HG03139 (cell line): ENCODE data around the gene PACS1.
"Not testable (repeated sequence)": the region's sequence is repeated elsewhere in the genome, so short reads cannot be mapped to it uniquely, and the experiment has no call there.

Experiments used
- ATAC-seq: cut with Tn5 transposase; IDR thresholded peaks from one replicate; pipeline ENCODE4 v1.9.1; 2021; ENCODE audit not compliant: unreplicated experiment

PACS1 gene

DNA sequence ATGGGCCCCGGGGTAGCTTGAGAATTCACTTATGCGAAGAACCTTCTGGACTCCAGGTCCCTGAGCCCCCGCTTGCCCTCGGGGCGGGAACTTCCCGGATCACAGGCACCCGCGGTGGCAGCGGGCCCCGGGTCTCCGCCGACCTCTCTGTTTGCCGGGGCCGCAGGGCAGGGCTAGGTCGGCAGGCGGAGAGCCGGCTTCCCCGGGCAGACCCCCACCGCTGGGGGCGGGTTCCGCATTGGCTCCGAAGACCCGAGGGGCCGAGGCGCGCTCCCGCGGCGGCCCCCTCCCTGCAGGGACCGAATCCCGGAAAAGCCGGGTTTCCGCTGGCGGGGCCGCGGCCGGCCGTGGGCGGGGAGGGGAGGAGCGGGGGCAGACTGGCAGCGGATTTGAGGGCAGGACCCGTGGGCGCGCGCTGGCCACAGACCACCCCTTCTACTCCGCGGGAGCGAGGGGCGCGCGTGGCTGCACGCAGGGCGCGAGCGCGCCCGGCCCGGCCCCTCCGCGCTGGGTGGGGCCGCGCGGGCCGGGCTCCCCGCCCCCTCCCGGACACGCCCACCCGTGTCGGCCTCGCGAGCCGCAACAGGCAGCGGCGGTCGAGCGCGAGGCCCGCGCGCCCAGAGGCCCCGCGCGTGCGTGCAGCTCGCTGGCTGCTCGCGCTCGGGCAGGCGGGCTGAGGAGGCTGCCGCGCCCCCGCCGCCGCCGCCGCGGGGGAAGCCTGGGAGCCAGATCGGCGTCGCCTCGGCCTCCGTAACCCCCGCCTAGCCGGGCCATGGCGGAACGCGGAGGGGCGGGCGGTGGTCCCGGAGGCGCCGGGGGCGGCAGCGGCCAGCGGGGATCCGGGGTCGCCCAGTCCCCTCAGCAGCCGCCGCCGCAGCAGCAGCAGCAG is at the start of gene PACS1:
Gene PACS1, plus strand, starts transcription at position 558 of the 889 bp plus-strand sequence. Its CDS starts 215 bp downstream, at position 773.
- ATAC-seq = peak; percentile 47

DNA sequence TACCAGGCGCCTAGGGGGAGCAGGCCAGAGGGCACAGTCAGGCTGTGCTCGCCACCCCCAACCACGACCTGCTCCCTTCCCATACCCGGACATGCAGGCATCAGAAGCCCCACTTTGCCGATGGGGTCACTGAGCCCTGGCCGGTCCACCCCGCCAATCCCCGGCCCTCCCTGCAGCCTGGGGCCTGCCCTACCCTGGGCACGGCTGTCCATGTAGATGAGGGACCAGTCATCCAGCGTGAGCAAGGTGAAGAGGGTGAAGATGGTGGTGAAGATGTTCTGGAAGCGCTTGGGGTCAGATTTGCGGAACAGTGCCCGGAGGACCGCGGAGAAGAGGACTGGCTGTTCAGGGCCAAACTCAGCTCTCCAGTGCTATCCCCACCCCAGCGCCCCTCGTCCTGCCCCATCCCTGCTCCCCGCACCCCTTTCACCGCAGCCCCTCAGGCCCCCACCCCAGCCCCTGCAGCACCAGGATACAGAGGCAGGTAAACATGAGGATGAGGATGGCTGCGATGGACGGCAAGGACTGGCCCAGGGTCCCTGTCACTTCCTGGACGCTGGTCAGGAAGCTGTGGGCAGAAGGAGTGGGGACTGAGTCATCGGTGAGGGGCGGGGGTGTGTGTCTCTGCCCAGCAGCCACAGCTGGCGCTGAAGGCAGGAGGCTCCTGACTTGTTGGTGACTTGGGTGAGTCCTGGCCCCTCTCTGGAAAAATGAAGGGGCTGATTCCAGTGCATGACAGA is 49.3 kb upstream of the PACS1 start:
- no peak for ATAC-seq

DNA sequence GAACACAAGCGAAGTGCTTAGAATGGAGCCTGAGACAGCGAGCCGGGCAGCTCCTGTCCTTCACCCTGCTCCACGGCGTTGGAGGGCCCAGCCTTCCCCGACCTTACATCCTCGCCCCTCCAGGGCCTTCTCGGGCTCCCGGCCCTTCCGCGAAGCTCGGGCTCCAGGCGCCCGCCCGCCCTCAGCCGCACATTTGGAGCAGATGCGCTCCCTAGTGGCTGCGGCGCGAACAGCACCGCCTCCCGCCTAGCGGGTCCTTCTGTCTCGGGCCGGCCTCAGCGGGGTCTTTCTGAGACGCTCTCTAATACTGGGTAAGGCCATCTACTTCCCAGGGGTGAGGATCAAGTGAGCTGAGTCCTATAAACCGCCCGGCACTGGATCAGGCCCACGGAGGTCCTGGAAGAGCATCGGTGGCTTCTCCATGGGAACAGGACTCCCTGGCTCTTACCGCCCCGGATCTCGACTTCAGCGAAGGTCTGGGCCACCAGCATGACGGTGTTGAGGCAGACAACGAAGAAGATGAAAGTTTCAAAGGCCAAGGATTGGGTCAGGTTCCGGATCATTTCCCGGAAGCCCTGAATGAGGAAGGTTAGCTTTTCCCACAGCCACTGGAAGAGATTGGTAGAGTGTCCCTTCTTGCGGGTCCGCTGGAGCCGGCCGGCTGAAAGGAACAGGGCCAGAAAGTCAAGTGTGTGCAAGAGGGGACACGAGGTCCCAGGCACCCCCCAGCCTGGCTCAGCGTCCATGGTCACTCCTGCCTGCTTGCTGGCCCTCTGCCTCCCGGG is 47.5 kb upstream of the PACS1 start:
- ATAC-seq = no peak

DNA sequence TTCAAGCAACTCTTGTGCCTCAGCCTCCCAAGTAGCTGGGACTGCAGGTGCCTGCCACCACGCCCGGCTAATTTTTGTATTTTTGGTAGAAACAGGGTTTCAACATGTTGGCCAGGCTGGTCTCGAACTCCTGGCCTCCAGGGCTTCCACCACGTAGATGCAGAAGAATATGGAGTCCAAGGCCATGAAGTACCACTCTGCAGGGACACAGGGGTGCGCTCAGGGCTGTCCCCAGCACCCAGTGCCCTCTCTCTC is 47.0 kb upstream of the PACS1 start:
- not testable (repeated sequence) for ATAC-seq

DNA sequence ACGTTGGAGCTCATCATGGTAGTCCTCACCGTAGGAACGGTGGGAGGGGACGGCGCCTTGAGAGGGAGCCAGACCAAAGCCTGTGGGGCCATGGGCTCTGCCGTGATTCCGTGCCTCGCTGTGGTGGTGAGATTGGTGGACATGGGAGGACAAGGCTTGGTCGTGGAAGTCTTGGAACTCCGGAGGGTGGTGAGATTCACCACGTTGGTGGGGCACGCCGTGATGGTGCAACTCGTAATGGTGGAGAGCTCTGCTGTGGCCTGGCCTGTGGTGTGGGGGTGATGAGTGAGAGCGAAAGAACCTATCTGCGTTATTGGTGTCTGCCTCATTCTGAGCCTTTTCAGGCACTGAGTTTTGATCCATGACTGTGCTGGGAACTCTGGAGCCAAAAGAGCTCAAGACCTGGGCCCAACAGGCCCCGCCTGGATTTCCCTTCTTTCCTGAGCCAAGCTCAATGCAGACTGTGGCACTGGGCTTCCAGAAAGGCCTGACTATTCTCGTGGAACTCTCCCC is 44.0 kb upstream of the PACS1 start, which contains the start of gene CATSPER1:
Gene CATSPER1, minus strand, starts transcription at position 463 of the 513 bp plus-strand sequence. Its CDS starts 100 bp downstream, at position 363.
- ATAC-seq = no peak

DNA sequence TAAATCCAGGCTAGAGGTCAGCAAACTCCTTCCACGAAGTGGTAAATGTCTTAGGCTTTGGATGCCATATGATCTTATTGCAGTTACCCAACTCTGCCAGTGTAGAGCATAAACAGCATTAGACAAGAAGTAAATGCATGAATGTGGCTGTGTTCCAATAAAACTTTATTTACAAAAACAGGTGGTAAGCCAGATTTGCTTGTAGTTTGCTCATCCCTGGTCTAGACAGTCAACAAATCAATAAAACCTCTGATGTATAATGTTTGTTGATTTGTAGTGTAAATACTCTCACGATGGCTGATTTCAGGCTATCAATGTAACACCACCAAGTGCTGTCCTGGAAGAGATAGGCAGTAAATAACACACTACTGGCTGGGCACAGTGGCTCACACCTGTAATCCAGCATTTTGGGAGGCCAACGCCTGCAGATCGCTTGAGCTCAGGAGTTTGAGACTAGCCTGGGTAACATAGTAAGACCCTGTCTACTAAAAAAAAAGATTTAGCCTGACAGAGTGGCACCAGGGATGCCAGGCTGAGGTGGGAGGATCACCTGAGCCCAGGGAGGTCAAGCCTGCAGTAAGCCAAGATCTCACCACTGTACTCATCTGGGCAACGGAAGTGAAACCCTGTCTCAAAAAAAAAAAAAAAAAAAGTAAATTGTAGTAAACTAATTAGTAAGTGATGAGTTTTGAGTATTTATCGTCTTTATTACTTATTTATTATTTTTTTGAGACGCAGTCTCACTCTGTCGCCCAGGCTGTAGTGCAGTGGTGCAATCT is 36.9 kb upstream of the PACS1 start:
- no peak for ATAC-seq

DNA sequence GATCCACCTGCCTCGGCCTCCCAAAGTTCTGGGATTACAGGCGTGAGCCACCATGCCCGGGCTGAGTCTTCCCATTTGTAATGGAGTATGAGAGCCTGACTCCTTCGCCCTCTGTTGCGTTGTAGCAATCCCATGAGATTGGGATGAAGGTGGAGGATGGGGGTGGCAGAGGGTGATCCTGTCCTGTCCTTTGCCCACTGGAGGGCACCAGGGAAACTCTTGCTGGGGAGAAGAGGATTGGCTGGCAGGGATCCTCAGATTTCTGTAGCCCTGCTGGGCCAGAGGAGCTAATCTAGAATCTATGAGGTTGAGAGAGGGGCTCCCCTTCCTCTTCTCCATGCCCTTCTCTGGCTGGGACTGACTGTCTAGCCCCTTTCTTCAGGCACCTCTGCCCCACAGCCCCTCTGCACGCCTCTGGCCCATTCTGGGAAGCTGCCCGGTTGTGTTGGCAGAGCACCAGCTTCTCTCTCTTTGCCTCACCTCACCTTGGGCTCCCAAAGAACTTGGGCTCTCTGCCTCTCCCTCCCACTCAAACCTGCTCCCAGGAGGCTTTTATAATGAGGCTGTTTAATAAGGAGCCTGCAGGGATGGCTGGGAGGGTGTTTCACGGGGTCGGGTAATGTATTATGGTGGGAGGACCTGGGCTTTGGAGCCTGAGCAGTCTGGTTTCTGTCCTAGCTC is 34.3 kb upstream of the PACS1 start:
- no peak for ATAC-seq

DNA sequence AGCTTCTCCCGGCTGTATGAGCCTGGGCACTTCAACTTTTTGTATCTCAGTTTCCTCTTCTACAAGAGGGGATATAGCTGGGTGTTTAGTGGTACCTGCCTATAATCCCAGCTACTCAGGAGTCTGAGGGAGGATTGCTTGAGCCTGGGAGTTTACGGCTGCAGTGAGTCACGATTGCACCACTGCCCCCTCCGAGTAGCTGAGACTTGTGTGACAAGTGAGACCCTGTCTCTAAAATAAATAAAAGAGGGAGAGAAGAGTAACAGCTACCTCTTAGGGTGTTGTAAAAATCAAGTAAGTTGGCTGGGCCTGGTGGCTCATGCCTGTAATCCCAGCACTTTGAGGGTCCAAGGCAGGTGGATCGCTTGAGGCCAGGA is 33.8 kb upstream of the PACS1 start:
- no peak for ATAC-seq

DNA sequence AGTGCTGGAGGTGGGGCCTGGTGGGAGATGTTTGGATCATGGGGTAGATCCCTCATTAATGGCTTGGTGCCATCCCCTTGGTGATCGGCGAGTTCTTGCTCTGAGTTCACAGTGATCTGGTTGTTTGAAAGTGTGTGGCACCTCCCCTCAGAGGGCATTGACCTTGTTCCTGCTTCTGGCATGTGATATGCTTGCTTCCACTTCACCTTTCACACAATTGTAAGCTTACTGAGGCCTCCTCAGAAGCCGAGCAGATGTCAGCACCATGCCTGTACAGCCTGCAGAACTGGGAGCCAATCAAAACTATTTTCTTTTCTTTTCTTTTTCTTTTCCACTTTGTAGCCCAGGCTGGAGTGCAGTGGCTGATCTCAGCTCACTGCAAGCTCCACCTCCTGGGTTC is 32.7 kb upstream of the PACS1 start:
- ATAC-seq = no peak

DNA sequence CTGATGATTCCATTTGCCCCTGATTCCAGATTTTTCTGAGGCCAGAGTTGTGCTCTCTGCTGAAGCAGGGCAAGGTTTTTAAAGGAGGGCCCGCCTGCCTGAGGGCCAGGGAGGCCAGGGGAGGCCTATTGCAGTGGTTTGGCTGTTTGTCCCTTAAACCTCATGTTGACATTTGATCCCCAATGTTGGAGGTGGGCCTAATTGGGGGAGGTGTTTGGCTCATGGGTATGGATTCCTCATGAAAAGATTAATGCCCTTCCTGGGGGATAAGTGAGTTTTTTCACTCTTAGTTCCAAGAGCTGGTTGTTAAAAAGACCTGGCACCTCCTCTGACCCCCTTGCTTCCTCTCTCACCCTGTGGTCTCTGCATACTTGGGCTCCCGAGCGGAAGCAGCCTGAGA is 30.3 kb upstream of the PACS1 start:
- no peak for ATAC-seq

DNA sequence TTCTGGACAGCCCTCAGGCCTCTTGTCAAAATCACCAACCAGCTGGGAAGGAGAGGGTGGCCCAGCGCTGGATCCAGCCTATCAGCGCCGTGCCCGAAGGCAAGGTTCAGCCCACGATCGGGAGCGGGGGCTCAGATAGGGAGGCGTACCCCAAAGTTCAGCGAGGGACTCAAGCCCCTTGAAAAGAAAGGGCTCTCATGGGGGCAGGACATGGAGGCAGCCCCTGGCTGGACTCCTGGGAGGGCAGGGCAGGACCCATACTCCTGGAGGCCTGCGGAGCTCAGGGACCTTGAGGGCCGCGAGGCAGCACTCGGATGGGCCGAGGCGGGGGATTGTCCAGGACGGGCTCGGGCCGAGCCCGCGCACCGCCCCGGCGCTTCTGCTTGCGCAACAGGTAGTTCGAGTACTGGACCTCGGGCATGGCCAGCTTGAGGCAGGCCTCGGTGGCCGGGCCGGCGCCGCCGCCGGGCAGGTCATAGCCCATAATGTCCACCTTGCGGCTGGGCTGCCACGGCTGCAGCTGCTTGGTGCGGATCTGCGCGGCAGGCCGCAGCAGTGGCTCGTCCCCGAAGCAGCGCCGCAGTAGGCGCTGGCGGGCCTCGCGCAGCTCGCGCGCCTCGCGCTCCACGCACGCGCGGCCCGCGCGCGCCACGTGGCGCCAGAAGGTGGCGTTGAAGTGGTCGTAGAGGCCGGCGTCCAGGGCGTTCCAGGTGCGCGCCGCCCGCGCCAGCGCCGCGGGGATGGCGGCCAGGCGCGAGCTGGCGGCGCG is 27.7 kb upstream of the PACS1 start:
- ATAC-seq = no peak

DNA sequence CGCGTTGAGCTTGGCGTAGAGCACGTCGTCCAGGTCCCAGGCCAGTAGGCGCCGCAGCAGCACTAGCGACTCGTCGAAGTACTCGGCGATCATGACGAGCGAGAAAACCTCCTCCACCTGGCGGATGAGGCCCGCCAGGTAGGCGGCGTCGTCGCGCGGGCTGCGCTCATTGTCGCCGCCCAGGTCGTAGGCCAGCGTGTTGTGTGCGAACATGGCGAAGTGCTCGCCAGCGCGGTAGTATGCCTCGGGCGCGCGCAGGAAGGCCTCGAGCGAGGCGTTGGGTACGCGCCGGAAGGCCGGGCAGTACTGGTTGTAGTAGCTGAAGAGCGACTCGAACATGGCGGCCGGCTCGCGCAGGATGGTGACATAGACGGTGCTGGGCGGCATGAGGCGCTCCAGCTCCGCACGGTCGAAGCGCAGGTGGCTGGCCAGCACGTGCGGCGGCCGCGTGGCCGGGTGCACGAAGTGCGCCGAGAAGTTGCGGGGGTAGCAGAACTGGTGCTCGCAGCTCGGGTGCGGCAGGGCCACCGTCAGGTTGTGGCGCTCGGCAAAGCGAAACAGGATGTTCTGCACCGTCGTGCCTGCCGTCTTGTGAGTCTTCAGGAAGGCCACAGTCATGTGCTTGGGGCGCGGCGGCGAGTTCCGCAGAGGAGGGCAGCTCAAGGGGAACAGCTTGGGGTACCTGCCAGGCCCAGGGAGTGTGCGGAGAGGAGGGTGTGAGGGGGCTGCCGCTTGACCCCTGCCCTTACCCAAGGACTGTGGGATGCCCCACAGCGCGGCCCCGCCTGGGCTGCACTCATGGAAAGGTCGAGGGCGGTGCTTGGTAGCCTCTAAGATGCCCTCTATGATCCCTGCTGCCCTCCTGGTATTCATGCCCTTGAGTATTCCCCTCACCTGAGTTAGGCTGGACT is 26.8 kb upstream of the PACS1 start:
- ATAC-seq = no peak

DNA sequence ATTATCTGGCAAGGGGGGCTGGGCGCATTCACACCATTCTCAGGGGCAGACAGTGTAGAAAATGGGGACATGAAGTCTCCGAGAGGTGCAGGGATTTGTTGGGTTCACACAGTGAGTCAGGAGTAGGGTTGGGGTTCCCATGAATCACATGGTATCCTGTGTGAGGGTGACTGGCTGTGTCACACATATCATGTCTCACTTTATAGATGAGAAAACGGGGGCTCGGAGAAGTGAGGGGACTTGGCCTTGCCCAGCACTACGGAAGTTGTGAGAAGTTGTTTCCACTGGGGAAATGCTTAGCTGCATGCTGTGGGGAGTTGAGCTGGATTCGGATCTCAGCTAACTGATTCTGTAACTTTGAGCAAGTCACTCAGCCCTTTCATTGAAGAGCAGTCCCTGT is 25.3 kb upstream of the PACS1 start:
- no peak for ATAC-seq

DNA sequence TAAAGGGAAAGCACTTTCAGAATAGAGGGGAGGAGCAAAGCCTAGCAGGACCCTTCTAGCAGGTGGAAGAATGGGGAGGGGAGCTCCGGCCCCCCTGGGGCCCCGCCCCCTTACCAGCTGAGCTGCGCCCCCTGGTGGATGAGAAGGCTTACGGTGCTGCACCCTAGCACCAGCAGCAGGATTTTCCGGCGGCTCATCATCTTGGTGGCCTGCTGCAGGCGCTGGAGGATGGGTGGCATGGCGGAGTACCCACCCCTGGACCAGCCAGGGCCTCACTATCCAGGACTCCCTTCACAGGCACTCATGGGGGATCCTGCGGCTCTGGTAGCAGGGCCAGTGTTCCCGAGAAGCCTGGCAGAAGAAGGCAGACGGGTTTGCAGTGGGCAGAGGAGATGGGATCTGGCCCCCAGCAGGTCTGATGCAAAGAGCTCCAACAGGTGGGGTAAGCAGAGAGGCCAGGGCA is 24.9 kb upstream of the PACS1 start:
- no peak for ATAC-seq

DNA sequence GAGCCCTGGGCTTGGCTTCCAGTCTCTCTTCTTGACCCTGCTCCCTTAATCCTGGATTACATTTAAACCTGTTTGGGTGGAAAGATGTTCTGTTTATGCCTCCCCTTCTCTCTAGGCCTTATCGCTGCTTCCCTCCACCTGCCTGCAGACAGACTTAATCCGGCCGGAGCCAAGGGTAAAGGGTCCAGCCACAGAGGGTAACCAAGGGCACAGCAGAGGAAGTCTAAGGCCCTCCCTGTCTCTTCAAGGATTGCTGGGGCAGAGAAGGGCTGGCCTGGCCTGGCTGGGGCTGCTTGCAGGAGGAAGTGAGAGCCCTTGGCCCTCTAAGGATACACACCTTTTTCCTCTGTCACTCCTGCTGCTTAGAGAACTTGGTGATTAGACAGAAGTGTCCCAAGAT is 23.2 kb upstream of the PACS1 start:
- ATAC-seq = no peak

DNA sequence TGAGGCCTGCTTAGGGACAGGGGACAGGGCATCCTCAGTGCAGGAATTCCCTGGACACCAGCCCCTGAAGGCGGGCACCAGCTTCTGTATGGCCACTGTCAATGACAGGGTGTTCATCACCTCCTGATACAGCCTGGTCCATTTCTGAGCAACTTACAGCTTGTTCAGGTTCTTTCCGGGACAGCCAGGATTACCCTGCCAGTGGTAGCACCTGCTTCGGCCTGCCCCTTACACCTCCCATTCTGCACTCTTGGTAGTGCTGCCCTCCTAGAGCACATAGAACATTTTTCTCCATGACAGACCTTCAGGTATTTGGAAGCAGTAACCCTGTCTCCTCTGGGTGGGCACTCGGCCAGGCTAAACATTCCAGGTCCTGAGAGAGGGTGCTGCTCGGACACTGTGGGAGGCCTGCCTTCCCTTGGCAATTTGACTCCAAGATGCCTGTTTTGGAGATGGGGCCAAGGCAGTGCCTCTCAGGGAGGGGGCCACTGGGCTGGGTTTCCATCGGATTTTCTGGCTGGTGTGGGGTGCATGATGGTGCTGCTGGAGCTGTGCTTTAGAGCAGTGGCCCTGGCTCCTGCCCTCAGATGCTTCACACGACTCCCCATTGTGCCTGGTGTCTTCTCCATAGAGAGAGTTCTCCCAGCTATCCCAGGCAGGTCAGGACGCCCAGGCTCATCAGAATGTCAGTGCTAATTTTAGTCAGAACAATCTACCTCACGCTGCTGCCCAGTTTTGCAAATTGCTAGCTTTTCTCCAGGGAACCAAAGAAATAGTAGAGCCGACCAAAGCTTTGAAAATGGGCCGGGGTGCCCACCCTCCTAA is 22.3 kb upstream of the PACS1 start:
- ATAC-seq = no peak

DNA sequence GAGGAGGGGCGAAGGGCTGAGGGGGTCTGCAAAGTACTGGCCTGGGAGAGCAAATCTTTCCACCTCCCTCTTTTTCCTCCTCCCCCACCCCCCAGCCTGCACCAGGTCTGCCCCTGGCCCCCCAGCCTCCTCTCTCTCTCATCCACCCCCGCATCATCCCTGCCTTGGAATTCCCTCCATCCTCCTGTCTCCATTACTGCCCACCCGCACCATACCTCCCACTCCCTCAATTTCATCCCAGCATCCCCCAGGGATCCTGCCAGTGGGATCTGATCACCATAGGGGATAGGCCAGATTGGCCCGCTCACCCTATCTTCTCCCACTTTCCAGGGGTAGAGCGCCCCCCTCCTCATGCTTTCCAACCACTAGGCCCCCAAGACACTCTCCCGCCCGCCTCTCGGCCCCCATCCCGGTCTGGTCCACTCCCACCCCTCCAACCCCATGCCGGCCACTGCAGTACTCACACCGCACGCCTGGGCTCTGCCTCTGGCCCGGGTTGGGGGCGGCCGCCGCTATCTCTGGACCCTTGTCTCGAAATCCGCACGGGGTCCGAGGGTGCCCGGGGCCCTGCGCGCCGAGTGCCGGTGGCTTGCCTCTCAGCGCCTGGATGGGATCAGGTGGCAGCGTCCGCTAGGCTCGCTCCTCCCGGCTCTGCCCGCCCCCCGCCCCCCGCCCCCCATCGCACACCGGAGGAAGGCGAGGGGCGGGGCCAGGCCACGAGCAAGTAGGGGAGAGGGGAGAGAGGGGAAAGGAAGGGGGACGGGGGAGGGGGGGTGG is 21.3 kb upstream of the PACS1 start, which contains the start of gene GAL3ST3:
Gene GAL3ST3, minus strand, starts transcription at position 615 of the 777 bp plus-strand sequence. CDS start 3,746 bp downstream, outside the sequence.
- ATAC-seq = no peak
